WTC11 (cell line): Measurements from ENCODE around the gene NEDD1. TPM values are rescaled to one million over a fixed set of nuclear protein-coding genes. Genes with fewer than 3 reads are reported as not detected.

ENCODE experiments used
- ATAC-seq: fragments of 200-7000 bp; cut with Tn5 transposase; 2 replicates; pipeline ENCODE4 v1.10.0; 2021; ENCODE audit warnings: mild to moderate bottlenecking, moderate library complexity
- CTCF ChIA-PET: fragments of 300-600 bp; sonication (Branson Sonifier 250); formaldehyde crosslinking; loops from one replicate; lab custom pipeline; 2021; ENCODE audit warnings: antibody characterized with exemption; lab: Charles Lee
- POLR2A ChIA-PET: fragments of 350-600 bp; sonication (Branson Sonifier 250); formaldehyde crosslinking; loops from one replicate; lab custom pipeline; 2021; ENCODE audit warnings: antibody characterized with exemption; lab: Charles Lee
- DNase-seq: peaks from one replicate; pipeline ENCODE4 v3.0.0; 2021; ENCODE audit warnings: low spot score
- H3K27ac Mint-ChIP-seq: 2 replicates; pipeline ENCODE4 v1.8.0; 2021; ENCODE audit warnings: mixed read lengths
- H3K27me3 Mint-ChIP-seq: 2 replicates; pipeline ENCODE4 v1.8.0; 2021; ENCODE audit warnings: low read depth, mild to moderate bottlenecking, moderate library complexity, mixed read lengths
- H3K36me3 Mint-ChIP-seq: 2 replicates; pipeline ENCODE4 v1.8.0; 2021; ENCODE audit warnings: mixed read lengths
- H3K4me1 Mint-ChIP-seq: 2 replicates; pipeline ENCODE4 v1.8.0; 2022; ENCODE audit warnings: mixed read lengths
- H3K4me3 Mint-ChIP-seq: 2 replicates; pipeline ENCODE4 v1.8.0; 2021; ENCODE audit warnings: mild to moderate bottlenecking, moderate library complexity, mixed read lengths
- H3K9me3 Mint-ChIP-seq: 2 replicates; pipeline ENCODE4 v1.8.0; 2021; ENCODE audit warnings: mixed read lengths
- AR ChIP-seq: fragments of 250-450 bp; sonication (Bioruptor Pico); IDR thresholded peaks from 2 replicates; pipeline ENCODE4 v1.9.0; 2021; ENCODE audit warnings: mild to moderate bottlenecking
- CREB1 ChIP-seq: sonication (generic); formaldehyde crosslinking; IDR thresholded peaks from 2 replicates; pipeline ENCODE4 v1.8.0; 2023; ENCODE audit warnings: mild to moderate bottlenecking, missing genetic modification reagents
- E2F5 ChIP-seq: sonication (generic); formaldehyde crosslinking; IDR thresholded peaks from 2 replicates; pipeline ENCODE4 v1.8.1; 2022; ENCODE audit warnings: mild to moderate bottlenecking, moderate library complexity, missing genetic modification reagents
- ESRRA ChIP-seq: sonication (generic); formaldehyde crosslinking; IDR thresholded peaks from 2 replicates; pipeline ENCODE4 v1.8.1; 2022; ENCODE audit warnings: mild to moderate bottlenecking, missing genetic modification reagents, borderline replicate concordance
- ETV6 ChIP-seq: sonication (generic); formaldehyde crosslinking; IDR thresholded peaks from 2 replicates; pipeline ENCODE4 v1.8.1; 2022; ENCODE audit warnings: mild to moderate bottlenecking, missing genetic modification reagents
- FOXP4 ChIP-seq: sonication (generic); formaldehyde crosslinking; IDR thresholded peaks from 2 replicates; pipeline ENCODE4 v1.8.0; 2022; ENCODE audit warnings: mild to moderate bottlenecking, missing genetic modification reagents
- GABPB1 ChIP-seq: sonication (generic); formaldehyde crosslinking; IDR thresholded peaks from 2 replicates; pipeline ENCODE4 v1.8.1; 2023; ENCODE audit warnings: mild to moderate bottlenecking, missing genetic modification reagents
- GTF2I ChIP-seq: fragments of 250-450 bp; sonication (Bioruptor Pico); conservative IDR thresholded peaks from 2 replicates; pipeline ENCODE4 v1.4.0; 2021; ENCODE audit warnings: mild to moderate bottlenecking
- NFATC4 ChIP-seq: fragments of 250-450 bp; sonication (Bioruptor Pico); IDR thresholded peaks from 2 replicates; pipeline ENCODE4 v1.9.0; 2021; ENCODE audit warnings: mild to moderate bottlenecking
- SMAD3 ChIP-seq: sonication (generic); formaldehyde crosslinking; IDR thresholded peaks from 2 replicates; pipeline ENCODE4 v1.8.0; 2022; ENCODE audit warnings: missing genetic modification reagents, mild to moderate bottlenecking, borderline replicate concordance
- SMAD4 ChIP-seq: sonication (generic); formaldehyde crosslinking; IDR thresholded peaks from 2 replicates; pipeline ENCODE4 v1.8.0; 2022; ENCODE audit warnings: mild to moderate bottlenecking, missing genetic modification reagents
- SOX15 ChIP-seq: fragments of 250-450 bp; sonication (Bioruptor Pico); IDR thresholded peaks from 2 replicates; pipeline ENCODE4 v1.9.0; 2021; ENCODE audit warnings: mild to moderate bottlenecking
- SP1 ChIP-seq: sonication (generic); formaldehyde crosslinking; conservative IDR thresholded peaks from 2 replicates; pipeline ENCODE4 v1.8.1; 2022; ENCODE audit warnings: missing genetic modification reagents
- TCF7 ChIP-seq: sonication (generic); formaldehyde crosslinking; IDR thresholded peaks from 2 replicates; pipeline ENCODE4 v1.8.0; 2022; ENCODE audit warnings: mild to moderate bottlenecking, low read depth, missing genetic modification reagents, moderate library complexity
- TEAD1 ChIP-seq: sonication (generic); formaldehyde crosslinking; IDR thresholded peaks from 2 replicates; pipeline ENCODE4 v1.8.0; 2022; ENCODE audit warnings: mild to moderate bottlenecking, missing genetic modification reagents
- TEAD4 ChIP-seq: sonication (generic); formaldehyde crosslinking; IDR thresholded peaks from 2 replicates; pipeline ENCODE4 v1.8.0; 2022; ENCODE audit warnings: mild to moderate bottlenecking, missing genetic modification reagents
- USF2 ChIP-seq: sonication (generic); formaldehyde crosslinking; IDR thresholded peaks from 2 replicates; pipeline ENCODE4 v1.8.1; 2023; ENCODE audit warnings: mild to moderate bottlenecking, missing genetic modification reagents, moderate library complexity
- ZMAT4 ChIP-seq: fragments of 250-450 bp; sonication (Bioruptor Pico); IDR thresholded peaks from 2 replicates; pipeline ENCODE4 v1.9.0; 2021; ENCODE audit warnings: mild to moderate bottlenecking
- ZNF232 ChIP-seq: sonication (generic); formaldehyde crosslinking; IDR thresholded peaks from 2 replicates; pipeline ENCODE4 v1.8.0; 2022; ENCODE audit warnings: mild to moderate bottlenecking, missing genetic modification reagents
- ZNF396 ChIP-seq: fragments of 250-450 bp; sonication (Bioruptor Pico); IDR thresholded peaks from 2 replicates; pipeline ENCODE4 v1.8.0; 2021; ENCODE audit warnings: mild to moderate bottlenecking, moderate library complexity, borderline replicate concordance
- ZNF423 ChIP-seq: fragments of 250-450 bp; sonication (Bioruptor Pico); IDR thresholded peaks from 2 replicates; pipeline ENCODE4 v2.1.2; 2022; ENCODE audit warnings: mild to moderate bottlenecking, moderate library complexity
- total RNA-seq: library from RNA; stranded (reverse); gene quantifications from 3 replicates; pipeline ENCODE4 v1.2.3, GENCODE V29; 2021
- TF ChIP-seq, protein P1 (sequence below): fragments of 250-450 bp; sonication (Bioruptor Pico); IDR thresholded peaks from 2 replicates; pipeline ENCODE4 v1.9.0; 2021; ENCODE audit warnings: moderate library complexity, mild to moderate bottlenecking, inconsistent platforms, borderline replicate concordance
- TF ChIP-seq, protein P2 (sequence below): fragments of 250-450 bp; sonication (Bioruptor Pico); IDR thresholded peaks from 2 replicates; pipeline ENCODE4 v1.8.0; 2021; ENCODE audit warnings: mild to moderate bottlenecking

Gene NEDD1
- total RNA-seq, 1 experiment from 2014 or later, result 29.3 TPM

GRCh38 chr12:96906498-96906848, 584 bp upstream of the NEDD1 start:
- Mint-ChIP-seq H3K9me3 (peaks cover 5% of the 10 kb centered on the region), H3K4me1 (peaks cover 33% of the 10 kb centered on the region), H3K4me3 (peak overlapping the region; percentile 73), H3K27ac (no peak overlapping the region), H3K36me3 (no peaks in the 10 kb centered on the region; the same call in 1 of the 2 replicates)
- ChIA-PET CTCF (no interaction called here), POLR2A (no interaction called here)
- DNase-seq (no peak), ATAC-seq (no peak)
- TF ChIP-seq CREB1 (CRISPR knock-in tag) (no peak), E2F5 (CRISPR knock-in tag) (no peak), ZNF423 (CRISPR knock-in tag) (no peak), SMAD3 (no peak), GABPB1 (no peak), SP1 (CRISPR knock-in tag) (no peak), NFATC4 (CRISPR knock-in tag) (no peak), ETV6 (no peak), ESRRA (CRISPR knock-in tag) (no peak), TCF7 (CRISPR knock-in tag) (no peak), TEAD4 (no peak), ZNF396 (CRISPR knock-in tag) (no peak), FOXP4 (CRISPR knock-in tag) (no peak), ZNF232 (CRISPR knock-in tag) (no peak), ZMAT4 (no peak)
- TF ChIP-seq, protein P1, sequence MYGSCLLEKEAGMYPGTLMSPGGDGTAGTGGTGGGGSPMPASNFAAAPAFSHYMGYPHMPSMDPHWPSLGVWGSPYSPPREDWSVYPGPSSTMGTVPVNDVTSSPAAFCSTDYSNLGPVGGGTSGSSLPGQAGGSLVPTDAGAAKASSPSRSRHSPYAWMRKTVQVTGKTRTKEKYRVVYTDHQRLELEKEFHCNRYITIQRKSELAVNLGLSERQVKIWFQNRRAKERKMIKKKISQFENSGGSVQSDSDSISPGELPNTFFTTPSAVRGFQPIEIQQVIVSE (CRISPR knock-in tag), result no peak
- TF ChIP-seq, protein P2, sequence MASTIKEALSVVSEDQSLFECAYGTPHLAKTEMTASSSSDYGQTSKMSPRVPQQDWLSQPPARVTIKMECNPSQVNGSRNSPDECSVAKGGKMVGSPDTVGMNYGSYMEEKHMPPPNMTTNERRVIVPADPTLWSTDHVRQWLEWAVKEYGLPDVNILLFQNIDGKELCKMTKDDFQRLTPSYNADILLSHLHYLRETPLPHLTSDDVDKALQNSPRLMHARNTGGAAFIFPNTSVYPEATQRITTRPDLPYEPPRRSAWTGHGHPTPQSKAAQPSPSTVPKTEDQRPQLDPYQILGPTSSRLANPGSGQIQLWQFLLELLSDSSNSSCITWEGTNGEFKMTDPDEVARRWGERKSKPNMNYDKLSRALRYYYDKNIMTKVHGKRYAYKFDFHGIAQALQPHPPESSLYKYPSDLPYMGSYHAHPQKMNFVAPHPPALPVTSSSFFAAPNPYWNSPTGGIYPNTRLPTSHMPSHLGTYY (CRISPR knock-in tag), result no peak
- TF ChIP-seq, all 79 proteins: peak for 0
- no peaks in the 10 kb centered on the region for H3K27me3 Mint-ChIP-seq

GRCh38 chr12:96907671-96908422, 790 bp downstream of the NEDD1 start:
- ChIA-PET POLR2A (no interaction called here), CTCF (no interaction called here)
- no peak for DNase-seq
- Mint-ChIP-seq H3K4me1 (peaks cover 35% of the 10 kb centered on the region), H3K27me3 (no peaks in the 10 kb centered on the region), H3K27ac (peak overlapping the region; percentile 98), H3K4me3 (peak overlapping the region; percentile 94), H3K9me3 (peaks cover 5% of the 10 kb centered on the region), H3K36me3 (no peaks in the 10 kb centered on the region; the same call in 1 of the 2 replicates)
- ATAC-seq, result peak; percentile 52
- TF ChIP-seq, protein P2 (CRISPR knock-in tag), result no peak
- TF ChIP-seq ESRRA (CRISPR knock-in tag) (no peak), SOX15 (no peak), GTF2I (CRISPR knock-in tag) (no peak), TEAD1 (CRISPR knock-in tag) (no peak), SMAD4 (CRISPR knock-in tag) (no peak), AR (CRISPR knock-in tag) (no peak), FOXP4 (CRISPR knock-in tag) (no peak), SMAD3 (no peak), USF2 (no peak)
